HCT116 (cell line): ENCODE measurements around the gene NUBPL. TPM values are rescaled to one million over a fixed set of nuclear protein-coding genes. Genes with fewer than 3 reads are reported as not detected.

ENCODE experiments used
- ATAC-seq: fragments of 200-7000 bp; cut with Tn5 transposase; 2 replicates; pipeline ENCODE4 v1.9.1; 2020; ENCODE audit warnings: mild to moderate bottlenecking, moderate library complexity
- BruUV-seq: library from RNA; stranded (reverse); fragments of 400-500 nt; replicated peaks from 2 replicates; lab custom pipeline; 2021; lab: Mats Ljungman, UMichigan
- CTCF ChIA-PET: fragments of 300-600 bp; sonication (Branson Sonifier 250); formaldehyde crosslinking; loops from one replicate; lab custom pipeline; 2021; ENCODE audit warnings: antibody characterized with exemption; lab: Charles Lee
- POLR2A ChIA-PET: fragments of 300-600, 350-600 bp; sonication (Branson Sonifier 250); formaldehyde crosslinking; loops from one replicate; lab custom pipeline; 2021; ENCODE audit warnings: antibody characterized with exemption; lab: Charles Lee
- RAD21 ChIA-PET, 2 experiments: fragments of 300-600 bp; sonication (Branson Sonifier 250); formaldehyde crosslinking; loops; one replicate each; lab custom pipeline; 2023; ENCODE audit warnings: low total read pairs in 2 of 2; ENCODE audit not compliant: uncharacterized antibody in 2 of 2, unreplicated experiment in 2 of 2, low non-redundant PET in 1 of 2; lab: Charles Lee
- DNase-seq: peaks from one replicate; pipeline ENCODE4 v3.0.0-alpha.2; 2010; ENCODE audit warnings: low read depth, low spot score
- H2AFZ ChIP-seq: fragments of 200-600 bp; shearing (Covaris generic), sonication (generic); 2 replicates; pipeline ENCODE4 v1.6.1; 2017; ENCODE audit warnings: low read depth, mixed run types, mixed read lengths, antibody characterized with exemption, low read length; ENCODE audit not compliant: poor library complexity, severe bottlenecking
- H3K27ac ChIP-seq: 2 replicates; pipeline ENCODE4 v1.5.1; 2012; ENCODE audit warnings: low read depth, low read length
- H3K27me3 ChIP-seq: fragments of 200-600 bp; sonication (generic); 2 replicates; pipeline ENCODE4 v1.6.1; 2016; ENCODE audit warnings: mixed run types, low read length, mixed read lengths; ENCODE audit not compliant: insufficient read depth
- H3K36me3 ChIP-seq, 2 experiments: fragments of 200-500 bp in 1 of 2; fragments of 200-600 bp in 1 of 2; sonication (Bioruptor generic) in 1 of 2; sonication (generic) in 1 of 2; 2 replicates each; pipeline versions ENCODE4 v1.5.1 to v1.6.1; 2014 to 2016; ENCODE audit warnings: low read length in 2 of 2, inconsistent platforms in 1 of 2, mixed read lengths in 1 of 2, mixed run types in 1 of 2; ENCODE audit not compliant: insufficient read depth in 2 of 2, control insufficient read depth in 1 of 2
- H3K4me1 ChIP-seq, 2 experiments: fragments of 200-600 bp in 1 of 2; sonication (generic) in 1 of 2; 2 replicates each; pipeline versions ENCODE4 v1.5.1 to v1.6.1; 2012 to 2017; ENCODE audit warnings: low read length in 2 of 2, inconsistent platforms in 1 of 2, mild to moderate bottlenecking in 1 of 2, mixed read lengths in 1 of 2, mixed run types in 1 of 2, moderate library complexity in 1 of 2; ENCODE audit not compliant: insufficient read depth in 2 of 2, control insufficient read depth in 1 of 2
- H3K4me2 ChIP-seq: fragments of 200-600 bp; sonication (generic); 2 replicates; pipeline ENCODE4 v1.6.1; 2017; ENCODE audit warnings: mixed run types, low read length, mixed read lengths
- H3K4me3 ChIP-seq, 2 experiments: fragments of 200-600 bp in 1 of 2; sonication (generic) in 1 of 2; replicated peaks in 1 of 2; 2 replicates each; pipeline ENCODE4 v1.5.1; 2011 to 2016; ENCODE audit warnings: low read length in 2 of 2, control low read depth in 1 of 2, low read depth in 1 of 2, mild to moderate bottlenecking in 1 of 2, mixed read lengths in 1 of 2, mixed run types in 1 of 2
- H3K79me2 ChIP-seq: fragments of 200-600 bp; sonication (generic); 2 replicates; pipeline ENCODE4 v1.6.1; 2017; ENCODE audit warnings: mild to moderate bottlenecking, mixed run types, low read length, moderate library complexity, mixed read lengths; ENCODE audit not compliant: insufficient read depth
- H3K9ac ChIP-seq: fragments of 200-600 bp; sonication (generic); 2 replicates; pipeline ENCODE4 v1.6.1; 2016; ENCODE audit warnings: low read length, mixed read lengths
- H3K9me2 ChIP-seq: fragments of 200-600 bp; sonication (generic), shearing (Covaris generic); 2 replicates; pipeline ENCODE4 v1.6.1; 2017; ENCODE audit warnings: mixed run types, mild to moderate bottlenecking, moderate library complexity; ENCODE audit not compliant: insufficient read depth
- H3K9me3 ChIP-seq, 2 experiments: fragments of 200-500 bp in 1 of 2; fragments of 200-600 bp in 1 of 2; sonication (Bioruptor generic) in 1 of 2; sonication (generic) in 1 of 2; 2 replicates each; pipeline ENCODE4 v1.6.1; 2014 to 2017; ENCODE audit warnings: low read length in 2 of 2, mixed read lengths in 2 of 2, inconsistent platforms in 1 of 2, low read depth in 1 of 2, mild to moderate bottlenecking in 1 of 2, mixed run types in 1 of 2, moderate library complexity in 1 of 2; ENCODE audit not compliant: control insufficient read depth in 1 of 2, insufficient read depth in 1 of 2
- H4K20me1 ChIP-seq: fragments of 200-600 bp; sonication (generic), shearing (Covaris generic); 2 replicates; pipeline ENCODE4 v1.6.1; 2017; ENCODE audit warnings: mixed run types, mild to moderate bottlenecking, moderate library complexity; ENCODE audit not compliant: insufficient read depth
- CBX3 ChIP-seq: IDR thresholded peaks from 2 replicates; pipeline ENCODE4 v1.6.1; 2012; ENCODE audit warnings: low read depth
- CEBPB ChIP-seq: IDR thresholded peaks from 2 replicates; pipeline ENCODE4 v1.6.1; 2012; ENCODE audit warnings: low read depth
- EGR1 ChIP-seq: IDR thresholded peaks from 2 replicates; pipeline ENCODE4 v1.6.1; 2012; ENCODE audit warnings: low read depth
- FOSL1 ChIP-seq: IDR thresholded peaks from 2 replicates; pipeline ENCODE4 v1.6.1; 2012; ENCODE audit warnings: low read depth
- POLR2A ChIP-seq: IDR thresholded peaks from 2 replicates; pipeline ENCODE4 v1.7.0; 2011; ENCODE audit warnings: borderline replicate concordance; ENCODE audit not compliant: insufficient read depth, insufficient read length; ENCODE audit errors: extremely low read depth
- RAD21 ChIP-seq: IDR thresholded peaks from 2 replicates; pipeline ENCODE4 v1.6.1; 2012; ENCODE audit warnings: low read depth, mild to moderate bottlenecking
- REST ChIP-seq: IDR thresholded peaks from 2 replicates; pipeline ENCODE4 v1.6.1; 2012; ENCODE audit warnings: low read depth
- SP1 ChIP-seq: IDR thresholded peaks from 2 replicates; pipeline ENCODE4 v1.6.1; 2012; ENCODE audit warnings: low read depth
- ZBTB33 ChIP-seq: IDR thresholded peaks from 2 replicates; pipeline ENCODE4 v1.6.1; 2011; ENCODE audit warnings: mild to moderate bottlenecking, low read length, moderate library complexity; ENCODE audit not compliant: insufficient replicate concordance; ENCODE audit errors: extremely low read depth
- ZFX ChIP-seq: fragments of 450-650 bp; IDR thresholded peaks from 2 replicates; pipeline ENCODE4 v1.6.1; 2017
- intact Hi-C: fragments of 100-400 bp; cut with micrococcal nuclease; formaldehyde crosslinking; loops from 2 replicates; pipeline ENCODE4 v1.10.0; 2022
- total RNA-seq: library from RNA; stranded (reverse); gene quantifications from one replicate; pipeline ENCODE4 v1.2.1, GENCODE V29; 2021; ENCODE audit not compliant: unreplicated experiment
- TF ChIP-seq, protein P1 (sequence below): IDR thresholded peaks from 2 replicates; pipeline ENCODE4 v1.6.1; 2012

Gene NUBPL
- total RNA-seq, 1 experiment from 2014 or later, result 11.3 TPM

DNA sequence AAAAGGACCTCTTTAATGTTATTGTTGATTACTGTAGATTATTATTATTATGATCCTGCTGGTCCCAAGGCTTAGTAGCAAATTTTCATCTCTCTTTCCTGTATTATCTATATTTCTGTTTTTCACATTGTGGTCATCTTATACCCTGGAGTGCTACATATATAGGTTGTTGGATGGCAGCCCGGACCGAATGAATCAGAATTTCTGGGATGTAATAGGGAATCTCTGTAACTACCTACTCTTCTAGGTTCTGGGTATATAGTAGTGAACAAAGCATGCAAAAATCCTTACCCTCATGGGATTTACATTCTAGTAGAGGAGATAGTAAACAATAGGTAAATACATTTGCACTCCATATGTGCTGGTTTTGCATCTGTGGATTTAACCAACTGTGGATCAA, 31.4 kb downstream of the NUBPL start:
- Histone ChIP-seq H3K9me3 (no peaks in the 10 kb centered on the region), H3K9ac (no peak overlapping the region), H3K27me3 (no peaks in the 10 kb centered on the region), H2AFZ (no peak overlapping the region), H3K27ac (no peak overlapping the region), H3K36me3 (no peaks in the 10 kb centered on the region), H3K4me1 (no peaks in the 10 kb centered on the region), H3K4me3 (no peak overlapping the region)
- RAD21 ChIA-PET, result no interaction called here
- no peak for ATAC-seq
- intact Hi-C loops, result no loop called here
- no TSS peak for BruUV-seq
- TF ChIP-seq FOSL1 (no peak), POLR2A (no peak), SP1 (no peak), ZFX (no peak), CEBPB (no peak), RAD21 (no peak), CBX3 (no peak)
- TF ChIP-seq, protein P1, sequence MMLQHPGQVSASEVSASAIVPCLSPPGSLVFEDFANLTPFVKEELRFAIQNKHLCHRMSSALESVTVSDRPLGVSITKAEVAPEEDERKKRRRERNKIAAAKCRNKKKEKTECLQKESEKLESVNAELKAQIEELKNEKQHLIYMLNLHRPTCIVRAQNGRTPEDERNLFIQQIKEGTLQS, result no peak
- TF ChIP-seq, all 23 proteins: peak for 0
- no peaks in the 10 kb centered on the region for H3K9me2 ChIP-seq
- CTCF ChIA-PET, result no interaction called here
- POLR2A ChIA-PET, result no interaction called here
- no peaks in the 10 kb centered on the region for H4K20me1 ChIP-seq
- H3K4me2 ChIP-seq, result no peak overlapping the region
- DNase-seq, result no peak
- no peaks in the 10 kb centered on the region for H3K79me2 ChIP-seq

DNA sequence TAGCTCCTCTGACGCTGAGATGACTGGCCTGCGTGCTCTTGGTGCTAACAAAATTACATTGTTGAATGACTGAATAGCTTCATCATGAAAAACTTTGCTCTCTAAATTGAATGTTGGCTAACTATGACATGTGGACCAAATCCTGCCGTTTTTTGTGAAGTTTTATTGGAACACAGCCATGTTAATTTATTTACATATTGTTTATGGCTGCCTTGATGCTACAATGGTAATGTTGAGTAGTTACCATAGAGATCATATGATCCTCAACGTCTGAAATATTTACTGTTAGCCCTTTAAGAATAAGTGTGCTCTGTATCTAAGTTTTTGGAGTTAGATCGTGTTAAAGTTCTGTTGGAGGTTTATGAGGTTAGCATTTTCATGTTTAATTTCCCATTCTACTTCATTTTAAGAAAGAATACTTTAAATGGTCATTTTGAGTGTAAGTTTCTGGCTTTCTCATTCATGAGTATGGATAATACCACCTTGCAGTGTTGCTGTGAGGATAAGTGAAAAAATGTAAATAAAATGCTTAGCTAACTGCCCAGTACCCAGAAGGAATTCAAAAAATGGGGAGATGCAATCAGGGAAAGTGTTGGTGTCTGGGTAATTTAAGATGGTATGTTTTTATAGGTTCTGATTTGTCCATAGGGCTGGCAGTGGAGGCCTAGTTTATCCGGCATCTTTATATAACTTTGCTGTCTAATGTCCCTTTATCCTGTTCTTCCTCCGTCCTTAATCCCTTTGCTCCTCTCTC, 35.3 kb downstream of the NUBPL start:
- H3K36me3 ChIP-seq, result no peaks in the 10 kb centered on the region
- BruUV-seq, result no TSS peak
- H3K9ac ChIP-seq, result no peak overlapping the region
- H3K4me1 ChIP-seq, result no peaks in the 10 kb centered on the region
- ChIA-PET CTCF (no interaction called here), POLR2A (no interaction called here)
- no peaks in the 10 kb centered on the region for H3K9me3 ChIP-seq
- no peak overlapping the region for H3K27ac ChIP-seq
- ATAC-seq, result no peak
- H4K20me1 ChIP-seq, result no peaks in the 10 kb centered on the region
- H3K79me2 ChIP-seq, result no peaks in the 10 kb centered on the region
- H3K4me2 ChIP-seq, result no peak overlapping the region
- H3K4me3 ChIP-seq, result no peak overlapping the region
- H3K27me3 ChIP-seq, result no peaks in the 10 kb centered on the region
- TF ChIP-seq EGR1, result no peak
- TF ChIP-seq REST, result no peak
- TF ChIP-seq CEBPB, result no peak
- TF ChIP-seq CBX3, result no peak
- no peak for TF ChIP-seq ZBTB33
- TF ChIP-seq, all 23 proteins: peak for 0
- intact Hi-C loops, result no loop called here
- Histone ChIP-seq H3K9me2 (no peaks in the 10 kb centered on the region), H2AFZ (no peak overlapping the region)
- RAD21 ChIA-PET, result no interaction called here
- DNase-seq, result no peak
